Tibial artery (tissue), 4 donors: Measurements from ENCODE around the gene RPL29.

Experiments used
- DNase-seq, 2 donors: peaks; one replicate each; pipeline ENCODE4 v3.0.0-alpha.2; 2019
- H3K27ac ChIP-seq, 2 donors: fragments of 200-600 bp; sonication (generic) in 1 of 2; 1 replicate in 1 of 2; 2 replicates in 1 of 2; pipeline ENCODE4 v1.5.1; 2018 to 2019; ENCODE audit warnings: mild to moderate bottlenecking in 1 of 2
- H3K27me3 ChIP-seq, 2 donors: fragments of 200-600 bp; sonication (generic) in 1 of 2; one replicate each; pipeline versions ENCODE4 v1.5.1 to v1.6.0; 2016 to 2019
- H3K36me3 ChIP-seq, 3 donors: fragments of 200-600 bp; sonication (generic) in 2 of 3; one replicate each; pipeline ENCODE4 v1.5.1; 2016 to 2019; ENCODE audit warnings: mild to moderate bottlenecking in 2 of 3
- H3K4me1 ChIP-seq, 4 donors: fragments of 200-600 bp; sonication (generic) in 2 of 4; 1 replicate in 3 of 4; 2 replicates in 1 of 4; pipeline ENCODE4 v1.5.1; 2016 to 2019
- H3K4me3 ChIP-seq, 2 donors: fragments of 200-600 bp; sonication (generic) in 1 of 2; 1 replicate in 1 of 2; 2 replicates in 1 of 2; pipeline ENCODE4 v1.5.1; 2018 to 2019; ENCODE audit warnings: mild to moderate bottlenecking in 2 of 2
- H3K9me3 ChIP-seq, 3 donors: fragments of 200-600 bp; sonication (generic) in 1 of 3; one replicate each; pipeline ENCODE4 v1.5.1; 2016 to 2019
- intact Hi-C: fragments of 100-400 bp; cut with DNase I; formaldehyde crosslinking; loops from one replicate; pipeline ENCODE4 v1.15.0; 2023; ENCODE audit warnings: low total_unique reads
- TF ChIP-seq, protein P1 (sequence below), 2 experiments: fragments of 200-600 bp in 1 of 2; fragments of 450-650 bp in 1 of 2; IDR thresholded peaks; one replicate each; pipeline ENCODE4 v1.5.1; 2017 to 2019; ENCODE audit warnings: antibody characterized with exemption in 2 of 2, mild to moderate bottlenecking in 1 of 2, moderate library complexity in 1 of 2

Gene RPL29

DNA sequence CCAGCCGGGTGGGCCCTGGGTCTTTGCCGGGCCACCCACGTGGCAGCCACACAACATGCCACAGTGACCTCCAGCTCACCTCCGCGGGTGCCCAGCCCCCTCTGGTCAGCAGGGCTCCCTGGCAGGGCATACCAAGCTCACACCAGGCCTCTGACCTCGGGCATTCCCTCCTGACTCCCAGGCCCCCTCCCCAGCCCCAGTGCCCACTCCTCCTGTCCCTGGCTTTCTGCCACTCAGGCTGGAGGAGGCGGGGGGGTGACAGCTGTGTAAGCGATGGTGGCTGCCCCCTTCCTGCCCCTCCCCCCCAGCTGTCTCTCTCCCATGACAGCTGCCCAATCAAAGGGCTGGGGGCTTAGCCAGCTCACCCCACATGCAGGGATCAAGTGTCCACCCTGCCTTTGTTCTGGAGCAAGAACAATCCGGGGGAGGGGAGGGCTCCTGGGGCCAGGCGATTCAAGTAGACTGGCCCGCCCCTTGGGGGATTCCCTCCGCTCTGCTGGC lies 31.7 kb downstream of the RPL29 start:
- no peaks in the 10 kb centered on the region for H3K27me3 ChIP-seq
- H3K4me1 ChIP-seq: peaks cover 0 to 49% (median 32%) of the 10 kb centered on the region in 4 donors
- no peak for DNase-seq
- peaks cover 0 to 25% (median 21%) of the 10 kb centered on the region in 3 donors for H3K36me3 ChIP-seq
- H3K27ac ChIP-seq: no peak overlapping the region
- no peak overlapping the region for H3K4me3 ChIP-seq
- intact Hi-C loops: no loop called here
- H3K9me3 ChIP-seq: no peaks in the 10 kb centered on the region
- TF ChIP-seq, protein P1, sequence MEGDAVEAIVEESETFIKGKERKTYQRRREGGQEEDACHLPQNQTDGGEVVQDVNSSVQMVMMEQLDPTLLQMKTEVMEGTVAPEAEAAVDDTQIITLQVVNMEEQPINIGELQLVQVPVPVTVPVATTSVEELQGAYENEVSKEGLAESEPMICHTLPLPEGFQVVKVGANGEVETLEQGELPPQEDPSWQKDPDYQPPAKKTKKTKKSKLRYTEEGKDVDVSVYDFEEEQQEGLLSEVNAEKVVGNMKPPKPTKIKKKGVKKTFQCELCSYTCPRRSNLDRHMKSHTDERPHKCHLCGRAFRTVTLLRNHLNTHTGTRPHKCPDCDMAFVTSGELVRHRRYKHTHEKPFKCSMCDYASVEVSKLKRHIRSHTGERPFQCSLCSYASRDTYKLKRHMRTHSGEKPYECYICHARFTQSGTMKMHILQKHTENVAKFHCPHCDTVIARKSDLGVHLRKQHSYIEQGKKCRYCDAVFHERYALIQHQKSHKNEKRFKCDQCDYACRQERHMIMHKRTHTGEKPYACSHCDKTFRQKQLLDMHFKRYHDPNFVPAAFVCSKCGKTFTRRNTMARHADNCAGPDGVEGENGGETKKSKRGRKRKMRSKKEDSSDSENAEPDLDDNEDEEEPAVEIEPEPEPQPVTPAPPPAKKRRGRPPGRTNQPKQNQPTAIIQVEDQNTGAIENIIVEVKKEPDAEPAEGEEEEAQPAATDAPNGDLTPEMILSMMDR (IDR thresholded peaks at IDR 0.05): no peak

GRCh38 chr3:51962854-51963530 lies 32.7 kb downstream of the RPL29 start:
- H3K27me3 ChIP-seq: no peaks in the 10 kb centered on the region
- no peak overlapping the region for H3K27ac ChIP-seq
- peaks cover 0 to 35% (median 27%) of the 10 kb centered on the region in 3 donors for H3K36me3 ChIP-seq
- DNase-seq: no peak
- peaks cover 0 to 41% (median 27%) of the 10 kb centered on the region in 4 donors for H3K4me1 ChIP-seq
- TF ChIP-seq, protein P1 (IDR thresholded peaks at IDR 0.05): no peak
- H3K4me3 ChIP-seq: no peak overlapping the region
- H3K9me3 ChIP-seq: no peaks in the 10 kb centered on the region
- intact Hi-C loops: no loop called here

- no peaks in the 10 kb centered on the region for H3K9me3 ChIP-seq
- no peak for DNase-seq
- intact Hi-C loops: no loop called here
- no peak overlapping the region for H3K27ac ChIP-seq
- H3K4me3 ChIP-seq: no peak overlapping the region
- peaks cover 0 to 44% (median 27%) of the 10 kb centered on the region in 3 donors for H3K36me3 ChIP-seq
- TF ChIP-seq, protein P1 (IDR thresholded peaks at IDR 0.05): no peak
- no peaks in the 10 kb centered on the region for H3K27me3 ChIP-seq
- H3K4me1 ChIP-seq: peaks cover 0 to 36% (median 24%) of the 10 kb centered on the region in 4 donors
Measured at GRCh38 chr3:51961602-51962569, 33.8 kb downstream of the RPL29 start.

GRCh38 chr3:51961011-51961410 lies 34.7 kb downstream of the RPL29 start:
- no peaks in the 10 kb centered on the region for H3K9me3 ChIP-seq
- H3K27me3 ChIP-seq: no peaks in the 10 kb centered on the region
- TF ChIP-seq, protein P1 (IDR thresholded peaks at IDR 0.05): no peak
- peaks cover 0 to 34% (median 23%) of the 10 kb centered on the region in 4 donors for H3K4me1 ChIP-seq
- intact Hi-C loops: no loop called here
- H3K36me3 ChIP-seq: peaks cover 0 to 44% (median 27%) of the 10 kb centered on the region in 3 donors
- DNase-seq: no peak
- H3K27ac ChIP-seq: no peak overlapping the region
- H3K4me3 ChIP-seq: no peak overlapping the region

DNA sequence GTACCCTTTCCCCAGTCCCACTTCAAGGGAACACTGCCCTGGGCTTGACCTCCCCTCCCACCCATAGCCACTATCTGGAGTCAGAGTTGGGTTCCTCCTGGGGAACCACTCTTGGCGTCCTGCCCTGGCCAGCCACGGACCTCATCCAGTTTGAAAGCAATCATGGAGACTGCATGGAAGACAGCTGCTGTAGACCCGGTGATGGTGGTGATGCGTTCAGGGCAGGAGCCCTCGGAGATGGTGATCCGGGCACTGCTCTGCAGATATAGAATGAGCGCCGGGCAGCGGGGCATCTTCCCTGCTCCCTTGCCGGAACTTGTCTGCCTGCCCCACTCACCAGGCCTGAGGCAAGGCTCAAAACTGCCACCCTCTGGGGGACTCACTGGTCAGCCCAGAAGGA lies 35.3 kb downstream of the RPL29 start:
- no peak for DNase-seq
- Histone ChIP-seq H3K36me3 (peaks cover 0 to 44% (median 27%) of the 10 kb centered on the region in 3 donors), H3K4me3 (no peak overlapping the region), H3K4me1 (peaks cover 0 to 34% (median 22%) of the 10 kb centered on the region in 4 donors), H3K27me3 (no peaks in the 10 kb centered on the region), H3K27ac (no peak overlapping the region), H3K9me3 (no peaks in the 10 kb centered on the region)
- TF ChIP-seq, protein P1 (IDR thresholded peaks at IDR 0.05): no peak
- intact Hi-C loops: no loop called here
